Measurements from ENCODE around the gene MAMSTR. TPM values are rescaled to one million over a fixed set of nuclear protein-coding genes. Genes with fewer than 3 reads are reported as not detected.

The MAMSTR gene, protein sequence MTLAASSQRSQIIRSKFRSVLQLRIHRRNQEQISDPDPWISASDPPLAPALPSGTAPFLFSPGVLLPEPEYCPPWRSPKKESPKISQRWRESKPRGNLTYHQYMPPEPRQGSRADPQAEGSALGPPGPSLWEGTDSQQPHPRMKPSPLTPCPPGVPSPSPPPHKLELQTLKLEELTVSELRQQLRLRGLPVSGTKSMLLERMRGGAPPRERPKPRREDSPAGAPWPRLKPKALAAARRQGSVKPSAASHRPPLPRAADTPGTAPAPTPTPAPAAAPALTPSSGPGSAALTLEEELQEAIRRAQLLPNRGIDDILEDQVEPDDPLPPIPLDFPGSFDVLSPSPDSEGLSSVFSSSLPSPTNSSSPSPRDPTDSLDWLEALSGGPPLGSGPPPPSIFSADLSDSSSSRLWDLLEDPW
- 0.56 and 1.6 TPM in 2 replicates for total RNA-seq

DNA sequence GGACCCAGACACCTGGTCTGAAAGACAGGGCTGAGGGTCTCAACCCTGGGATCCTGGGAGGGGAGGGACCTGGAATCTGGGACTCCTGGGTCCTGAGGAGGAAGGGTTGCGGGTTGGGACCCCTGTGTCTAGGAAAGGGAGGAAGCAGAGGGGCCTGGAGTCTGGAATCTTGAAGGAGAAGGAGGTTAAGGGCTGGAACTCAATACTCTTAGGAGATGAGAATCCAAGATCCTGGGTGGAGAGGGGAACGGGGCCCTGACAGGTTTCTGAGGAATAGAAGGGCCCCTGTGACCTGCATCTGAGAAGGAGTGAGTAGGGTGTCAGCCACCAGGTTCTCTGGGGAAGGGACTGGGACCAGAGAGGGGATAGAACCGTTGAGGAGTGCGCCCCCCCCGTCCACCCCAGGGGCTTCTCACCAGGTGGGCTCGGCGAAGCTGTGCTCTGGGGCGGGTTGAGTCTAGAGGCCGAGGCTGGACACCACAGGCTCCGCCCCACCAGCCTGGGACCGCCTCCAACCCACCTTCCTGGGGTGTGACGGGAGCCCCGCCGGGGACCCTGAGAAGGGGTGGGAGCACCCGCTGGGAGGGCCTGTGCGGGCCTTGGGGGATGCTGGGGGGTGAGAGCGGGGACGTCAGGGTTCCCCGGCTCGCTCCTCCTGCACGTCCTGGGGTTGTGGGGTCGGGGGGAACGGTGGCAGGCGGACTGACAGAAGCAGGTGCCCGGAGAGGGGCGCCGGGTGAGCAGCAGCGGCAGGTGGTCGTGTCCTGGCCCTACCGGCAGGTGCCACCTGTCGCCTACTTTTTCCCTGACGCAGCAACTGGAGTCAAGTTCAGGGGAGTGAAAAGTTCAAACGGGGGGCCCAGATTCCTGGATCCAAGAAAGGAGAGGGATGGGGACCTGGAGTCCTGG is at the start of gene MAMSTR:
Gene MAMSTR (minus strand): TSS at position 463 of the 909 bp plus-strand sequence. CDS start 694 bp downstream, outside the sequence.

DNA sequence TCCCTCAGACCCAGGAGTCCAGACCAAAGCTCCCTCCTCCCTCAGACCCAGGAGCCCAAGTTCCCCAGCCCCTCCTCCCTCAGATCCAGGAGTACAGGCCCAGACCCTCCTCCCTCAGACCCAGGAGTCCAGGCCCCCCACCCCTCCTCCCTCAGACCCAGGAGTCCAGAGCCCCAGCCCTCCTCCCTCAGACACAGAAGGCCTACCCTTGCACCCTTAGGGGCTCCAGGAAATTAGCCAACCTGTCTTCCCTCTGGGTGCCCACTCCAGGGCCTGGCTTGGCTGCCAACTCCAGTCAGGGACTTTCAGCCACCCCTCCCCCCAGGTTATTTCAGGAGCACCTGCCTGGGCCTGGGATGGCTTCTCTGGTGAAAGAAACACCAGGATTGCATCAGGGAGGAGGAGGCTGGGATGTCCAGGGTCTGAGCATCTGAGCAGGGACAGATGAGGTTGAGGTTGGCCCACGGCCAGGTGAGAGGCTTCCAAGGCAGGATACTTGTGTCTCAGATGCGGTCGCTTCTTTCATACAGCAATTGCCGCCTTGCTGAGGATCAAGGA is 35.6 kb upstream of the MAMSTR start, which contains the start of gene FGF21:
Gene FGF21 (plus strand): TSS at position 441 of the 558 bp plus-strand sequence. CDS start 713 bp downstream, outside the sequence.

DNA sequence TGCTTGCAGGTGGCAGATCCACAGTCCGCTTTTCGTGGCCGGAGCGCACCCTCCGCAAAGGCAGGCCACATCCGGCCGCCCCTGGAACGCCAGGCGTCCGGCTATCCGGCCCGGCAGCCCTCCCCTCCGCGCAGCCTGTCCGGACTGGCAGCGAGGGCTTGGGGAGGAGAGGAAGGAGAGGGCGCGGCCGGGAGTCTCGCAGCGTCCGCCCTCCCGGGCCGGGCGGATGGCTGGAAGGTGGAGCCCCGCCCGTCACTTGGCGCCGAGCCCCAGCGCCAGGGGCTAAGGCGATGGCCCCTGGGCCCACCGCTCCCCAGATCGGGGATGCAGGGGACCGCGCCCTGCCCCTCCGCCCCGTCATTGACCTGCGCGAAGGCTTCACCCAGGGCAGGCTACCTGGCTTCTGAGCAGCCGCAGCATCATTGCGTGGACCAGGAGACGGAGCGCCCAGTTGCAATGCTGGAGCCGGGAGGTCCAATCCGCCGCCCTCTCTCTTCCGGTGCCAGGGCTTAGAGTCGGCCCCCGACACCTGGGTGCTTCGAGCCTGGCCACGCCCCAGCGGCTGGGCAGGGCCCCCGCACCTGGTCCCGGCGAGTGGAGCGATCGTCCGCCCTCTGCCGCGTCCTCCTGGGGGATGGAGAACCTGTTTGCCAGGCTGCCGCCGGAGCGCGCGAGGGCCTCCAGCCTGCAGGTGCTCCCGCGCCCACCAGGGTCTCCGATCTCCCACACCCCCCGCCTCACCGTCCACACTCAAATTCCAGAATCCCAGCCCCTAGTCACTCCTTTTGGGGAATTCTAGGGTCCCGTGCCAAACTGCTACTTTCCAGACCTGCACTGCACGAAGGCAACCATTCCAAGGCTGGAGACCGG is 33.2 kb upstream of the MAMSTR start, which contains the start of gene FUT1:
Gene FUT1 (minus strand): TSS at position 146 of the 870 bp plus-strand sequence. CDS start 1,360 bp downstream, outside the sequence.

DNA sequence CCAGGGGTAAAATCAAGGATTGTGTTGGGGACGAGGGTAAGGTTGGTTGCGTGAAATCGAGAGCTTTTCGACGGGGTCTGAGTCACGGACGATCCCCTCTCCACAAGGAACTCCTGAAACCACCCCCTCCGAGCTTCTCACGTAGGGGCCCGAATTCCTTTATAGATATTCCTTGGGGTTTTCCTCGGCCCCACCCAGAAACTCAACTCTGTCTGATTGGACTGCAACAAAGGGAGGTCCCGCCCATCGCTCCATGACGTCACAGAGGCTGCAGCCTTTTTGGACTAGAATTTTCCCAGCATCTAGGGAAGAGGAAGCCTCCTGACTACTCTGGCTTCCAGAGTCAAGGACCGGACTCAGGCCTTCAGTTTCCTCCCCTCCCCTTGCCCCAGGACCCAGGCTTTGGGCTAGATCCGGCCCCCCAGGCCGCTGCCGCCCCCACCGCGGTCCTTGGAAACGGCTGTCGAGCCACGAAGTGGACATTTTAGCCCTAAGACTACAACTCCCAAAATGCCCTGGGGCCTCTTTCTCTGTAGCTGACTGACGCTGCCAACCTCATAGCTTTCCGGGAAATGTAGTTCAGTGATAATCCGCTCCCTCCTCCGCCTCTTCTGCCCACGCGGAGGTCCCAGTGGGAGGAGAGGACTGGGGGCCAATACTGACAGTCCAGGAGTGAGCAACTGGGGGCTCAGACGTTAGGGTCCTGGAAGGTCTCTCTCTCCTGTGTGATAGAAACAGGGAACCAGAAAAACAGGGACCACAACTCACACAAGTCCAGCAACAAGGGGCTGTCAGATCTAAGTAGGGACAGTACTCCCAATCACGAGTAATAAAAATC is 27.4 kb upstream of the MAMSTR start, which contains the start of gene IZUMO1:
Gene IZUMO1 (minus strand): TSS at position 172 of the 838 bp plus-strand sequence. CDS start 1,050 bp downstream, outside the sequence.

DNA sequence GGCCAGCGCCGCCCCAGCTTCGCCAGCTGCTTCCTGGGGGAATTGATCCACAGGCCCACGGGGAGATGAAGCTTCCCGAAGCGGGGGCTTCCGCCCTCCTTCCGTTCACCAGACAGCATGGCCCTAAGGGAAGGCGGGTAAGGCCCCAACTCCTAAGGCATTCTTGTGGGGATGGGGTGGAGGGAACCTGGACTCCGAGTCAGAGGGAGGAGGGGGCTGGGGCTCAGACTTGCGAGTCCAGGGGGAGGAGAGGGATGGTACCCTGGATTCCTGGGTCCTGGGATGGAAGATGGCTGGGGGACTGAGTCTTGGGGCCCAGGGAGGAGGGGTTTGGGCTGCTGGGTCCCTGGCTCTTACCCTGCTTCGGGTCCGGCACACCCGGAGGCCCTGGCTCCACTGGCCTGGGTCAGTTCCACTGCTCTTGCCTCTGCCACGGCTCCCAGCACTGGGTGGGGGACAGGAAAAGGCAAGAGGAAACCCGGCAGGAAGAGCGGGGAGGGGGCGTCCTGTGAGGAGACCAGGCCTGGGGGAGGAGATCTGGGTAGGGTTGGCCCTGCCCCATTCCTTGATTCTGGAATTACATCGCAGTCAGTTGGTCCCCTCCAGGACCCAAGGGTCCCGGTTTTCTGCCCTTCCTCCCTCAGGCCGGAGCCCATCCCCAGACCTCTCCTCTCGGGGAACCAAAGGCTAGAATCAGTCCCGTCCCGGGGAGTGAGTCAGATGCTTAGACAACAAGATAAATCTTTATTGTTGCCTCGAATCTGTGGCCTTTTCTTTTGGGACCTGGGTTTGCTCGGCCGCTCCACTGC is 20.8 kb upstream of the MAMSTR start, which contains the start of gene RASIP1:
Gene RASIP1 (minus strand): TSS at position 447 of the 809 bp plus-strand sequence. CDS start 328 bp downstream, at position 119.

DNA sequence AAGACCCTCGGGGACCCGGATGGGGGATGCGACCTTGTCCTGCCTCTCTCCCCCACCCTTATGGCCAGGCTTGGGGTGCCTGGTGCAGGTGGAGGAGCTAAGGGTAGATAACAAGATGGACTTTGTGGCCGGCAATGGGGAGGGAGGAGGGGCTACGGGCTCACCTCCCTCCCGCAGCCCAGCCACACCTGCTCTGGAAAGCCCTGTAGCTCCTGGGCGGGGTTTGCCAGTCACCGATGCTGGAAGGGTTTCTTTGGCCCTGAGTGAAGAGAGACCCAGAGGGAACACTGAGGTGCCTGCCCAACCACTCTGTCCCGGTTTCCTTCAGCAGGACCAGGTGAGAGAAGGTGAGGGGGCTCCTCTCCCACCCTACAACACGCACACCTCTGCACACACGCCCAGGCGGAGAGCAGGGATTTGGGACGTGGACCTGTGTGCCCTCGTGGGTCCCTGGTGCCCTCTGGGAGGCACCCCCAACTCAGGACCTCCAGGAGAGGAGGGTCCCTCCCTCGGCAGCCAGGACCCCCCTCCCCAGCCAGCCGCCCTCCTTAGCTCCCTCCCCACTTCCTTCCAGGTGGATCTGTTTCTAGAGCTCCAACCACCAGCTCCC is 23.7 kb downstream of the MAMSTR start, which contains the start of gene FUT2:
Gene FUT2 (plus strand): TSS at position 229 of the 610 bp plus-strand sequence. CDS start 6,986 bp downstream, outside the sequence.

DNA sequence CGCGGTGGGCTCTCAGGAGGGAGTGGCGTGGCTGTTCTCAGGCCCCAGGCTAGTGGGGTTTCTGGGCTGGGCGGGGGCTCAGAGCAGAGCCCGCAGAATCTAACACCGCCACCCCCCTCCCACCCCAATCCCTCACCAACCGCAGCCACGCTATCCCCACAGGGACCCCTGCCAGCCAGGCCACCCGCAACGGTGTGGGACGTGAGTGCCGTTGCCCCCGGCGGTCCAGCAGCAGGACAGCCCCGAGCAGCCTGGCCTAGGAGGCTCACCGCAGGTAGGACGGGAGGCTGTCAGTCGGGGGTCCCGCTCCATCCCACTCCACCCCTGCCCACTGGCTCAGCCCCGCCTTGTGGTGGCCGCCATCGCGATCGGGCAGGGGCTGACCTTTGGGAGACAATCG is 46.5 kb downstream of the MAMSTR start, which contains the start of gene NTN5:
Gene NTN5 (minus strand): TSS at position 24 of the 400 bp plus-strand sequence. CDS start 2,031 bp downstream, outside the sequence.

Other genes starting within 250 kb of the MAMSTR start
- 0.26 and 4.5 TPM in 2 replicates for gene LMTK3, start 207.9 kb downstream of the MAMSTR start, total RNA-seq
- gene SULT2B1, start 167.6 kb downstream of the MAMSTR start, total RNA-seq, result 0.08 TPM in 1 of 2 replicates, not detected in the other
- not detected in 2 replicates for gene SPACA4, start 113.0 kb downstream of the MAMSTR start, total RNA-seq
- gene FAM83E, start 104.6 kb downstream of the MAMSTR start, total RNA-seq, result 0.26 TPM in 1 of 2 replicates, not detected in the other
- 3,283 and 3,843 TPM in 2 replicates for gene RPL18, start 100.5 kb downstream of the MAMSTR start, total RNA-seq
- gene SPHK2, start 100.2 kb downstream of the MAMSTR start, total RNA-seq, result 9.2 and 12.9 TPM in 2 replicates
- gene DBP, start 82.3 kb downstream of the MAMSTR start, total RNA-seq, result 1.2 and 33.1 TPM in 2 replicates
- 1.3 and 4.6 TPM in 2 replicates for gene CA11, start 73.5 kb downstream of the MAMSTR start, total RNA-seq
- gene NTN5, start 46.7 kb downstream of the MAMSTR start, total RNA-seq, result 0.72 TPM in 1 of 2 replicates, not detected in the other
- gene FUT2, start 23.8 kb downstream of the MAMSTR start, total RNA-seq, result 0.13 TPM in 1 of 2 replicates, not detected in the other
- gene RASIP1, start 20.9 kb upstream of the MAMSTR start, total RNA-seq, result 3.4 and 8.3 TPM in 2 replicates
- 0.56 TPM in 1 of 2 replicates, not detected in the other for gene IZUMO1, start 27.2 kb upstream of the MAMSTR start, total RNA-seq
- gene FUT1, start 32.9 kb upstream of the MAMSTR start, total RNA-seq, result 0.39 TPM in 1 of 2 replicates, not detected in the other
- gene FGF21, start 35.8 kb upstream of the MAMSTR start, total RNA-seq, result not detected in 2 replicates
- gene BCAT2, start 91.3 kb upstream of the MAMSTR start, total RNA-seq, result 54.6 and 56.7 TPM in 2 replicates
- gene HSD17B14, start 116.8 kb upstream of the MAMSTR start, total RNA-seq, result 4.0 and 4.6 TPM in 2 replicates
- 18.4 and 23.8 TPM in 2 replicates for gene PLEKHA4, start 148.9 kb upstream of the MAMSTR start, total RNA-seq
- 34.5 and 39.9 TPM in 2 replicates for gene PPP1R15A, start 152.7 kb upstream of the MAMSTR start, total RNA-seq
- not detected in 2 replicates for gene TULP2, start 179.0 kb upstream of the MAMSTR start, total RNA-seq
- gene NUCB1, start 180.6 kb upstream of the MAMSTR start, total RNA-seq, result 337 and 467 TPM in 2 replicates
- 0.16 TPM in 1 of 2 replicates, not detected in the other for gene DHDH, start 214.0 kb upstream of the MAMSTR start, total RNA-seq
- gene BAX, start 235.2 kb upstream of the MAMSTR start, total RNA-seq, result 111 and 161 TPM in 2 replicates
- gene FTL, start 245.6 kb upstream of the MAMSTR start, total RNA-seq, result 4,137 and 8,306 TPM in 2 replicates

Measured in epithelial cell of alveolus of lung (primary cell).